Smooth muscle cell (in vitro differentiated cells): ENCODE data around the gene CHN2. TPM values are rescaled to one million over a fixed set of nuclear protein-coding genes. Genes with fewer than 3 reads are reported as not detected.

Experiments used
- DNase-seq: peaks from one replicate; lab custom pipeline; 2025; ENCODE audit not compliant: unreplicated experiment; lab: John Stamatoyannopoulos, UW
- H2AFZ ChIP-seq: fragments of 200-600 bp; sonication (generic); 2 replicates; pipeline ENCODE4 v1.6.0; 2016; ENCODE audit warnings: antibody characterized with exemption, low read depth, mild to moderate bottlenecking
- H3F3A ChIP-seq: fragments of 200-600 bp; sonication (generic); 2 replicates; pipeline ENCODE4 v1.6.0; 2017; ENCODE audit warnings: antibody characterized with exemption, low read depth
- H3K27ac ChIP-seq: fragments of 200-600 bp; sonication (generic); 2 replicates; pipeline ENCODE4 v1.5.1; 2016; ENCODE audit warnings: low read depth, mild to moderate bottlenecking
- H3K27me3 ChIP-seq: fragments of 200-600 bp; sonication (generic); 2 replicates; pipeline ENCODE4 v1.6.1; 2016; ENCODE audit warnings: low read depth, mild to moderate bottlenecking
- H3K36me3 ChIP-seq: fragments of 200-600 bp; sonication (generic); 2 replicates; pipeline ENCODE4 v1.5.1; 2016; ENCODE audit warnings: low read depth
- H3K4me1 ChIP-seq: fragments of 200-600 bp; sonication (generic); 2 replicates; pipeline ENCODE4 v1.5.1; 2016; ENCODE audit warnings: low read depth
- H3K4me2 ChIP-seq: fragments of 200-600 bp; sonication (generic); 2 replicates; pipeline ENCODE4 v1.6.0; 2016; ENCODE audit warnings: mild to moderate bottlenecking
- H3K4me3 ChIP-seq: fragments of 200-600 bp; sonication (generic); 2 replicates; pipeline ENCODE4 v1.5.1; 2016; ENCODE audit warnings: mild to moderate bottlenecking
- H3K79me2 ChIP-seq: fragments of 200-600 bp; sonication (generic); 2 replicates; pipeline ENCODE4 v1.6.0; 2016; ENCODE audit warnings: low read depth, mild to moderate bottlenecking
- H3K9ac ChIP-seq: fragments of 200-600 bp; sonication (generic); 2 replicates; pipeline ENCODE4 v1.6.0; 2016; ENCODE audit warnings: low read depth
- H3K9me3 ChIP-seq: fragments of 200-600 bp; sonication (generic); replicated peaks from 2 replicates; pipeline ENCODE4 v1.5.1; 2016; ENCODE audit warnings: low read depth
- H4K20me1 ChIP-seq: fragments of 200-600 bp; sonication (generic); 2 replicates; pipeline ENCODE4 v1.6.0; 2016; ENCODE audit warnings: low read depth
- WGBS: methylation state at CpG from one replicate; pipeline ENCODE4 v1.1.7; 2016; ENCODE audit warnings: low lambda C conversion rate; 5-methylcytosine and 5-hydroxymethylcytosine counted together
- polyA plus RNA-seq: library from polyadenylated mRNA; unstranded; fragments of >200 nt; fragmentation: Nextera tagmentation; extraction: Ambion mirVana; gene quantifications from 2 replicates; pipeline ENCODE4 v1.2.1, GENCODE V29; 2016
- total RNA-seq: library from RNA; depleted of rRNA; stranded (reverse); fragments of >200 nt; gene quantifications from 2 replicates; pipeline ENCODE4 v1.2.3, GENCODE V29; 2014
- TF ChIP-seq, protein P1 (sequence below): fragments of 200-600 bp; sonication (generic); IDR thresholded peaks from 2 replicates; pipeline ENCODE4 v1.5.1; 2017; ENCODE audit warnings: borderline replicate concordance, mild to moderate bottlenecking, antibody characterized with exemption; ENCODE audit not compliant: insufficient read depth, poor library complexity, severe bottlenecking

Gene CHN2
- total and polyA plus RNA-seq, 2 experiments from 2014 or later = 7.4 to 20.7 TPM

DNA sequence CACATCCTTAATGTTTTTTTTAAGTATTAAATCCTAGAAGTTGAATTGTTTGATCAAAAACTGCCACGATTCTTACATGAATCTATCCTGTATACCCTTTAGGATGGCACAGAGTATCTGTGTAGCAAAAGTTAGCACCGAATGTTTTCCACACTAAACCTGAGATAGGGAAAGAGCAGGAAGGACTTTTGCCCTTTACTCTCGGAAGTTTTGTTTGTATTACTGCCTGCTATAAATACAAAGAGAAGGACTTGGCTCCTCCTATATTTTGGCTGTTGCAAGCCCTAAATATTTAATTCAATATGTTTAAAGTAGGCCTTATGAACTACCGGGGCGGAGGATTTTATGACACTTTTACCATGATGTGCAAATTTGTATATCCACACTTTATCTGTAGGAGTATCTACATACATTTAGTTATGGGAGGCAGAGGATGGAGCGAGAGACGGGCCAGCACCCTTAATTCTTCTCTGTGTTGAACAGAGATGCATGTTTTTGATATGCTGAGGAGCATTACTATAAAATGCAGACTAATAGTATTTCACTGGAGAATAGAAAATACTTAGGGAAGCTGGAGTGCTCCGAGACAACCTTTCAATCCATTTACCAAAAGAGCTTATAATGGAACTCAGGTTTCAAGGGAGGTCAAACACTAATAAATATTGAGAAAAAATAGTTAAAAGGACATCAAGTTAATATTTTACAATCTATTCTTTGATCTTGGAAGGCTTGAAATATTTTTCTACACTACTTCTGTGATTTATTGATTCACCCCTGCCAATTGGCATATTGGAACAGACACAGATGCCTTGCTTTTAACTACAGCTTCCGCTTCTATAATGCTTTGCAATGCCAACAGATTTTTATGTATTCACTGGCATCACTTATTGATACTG, 97.4 kb downstream of the CHN2 start:
- no peak overlapping the region for H2AFZ ChIP-seq
- no peaks in the 10 kb centered on the region for H4K20me1 ChIP-seq
- peaks cover 21% of the 10 kb centered on the region for H3K4me1 ChIP-seq
- H3K27ac ChIP-seq = no peak overlapping the region
- 93% methylated on average over 9 of the region's 9 CpGs for WGBS
- no peaks in the 10 kb centered on the region for H3F3A ChIP-seq
- no peaks in the 10 kb centered on the region for H3K79me2 ChIP-seq
- H3K27me3 ChIP-seq = no peaks in the 10 kb centered on the region
- H3K36me3 ChIP-seq = no peaks in the 10 kb centered on the region
- no peak overlapping the region for H3K4me2 ChIP-seq
- H3K9ac ChIP-seq = no peak overlapping the region
- no peaks in the 10 kb centered on the region for H3K9me3 ChIP-seq
- DNase-seq = no peak
- TF ChIP-seq, protein P1, sequence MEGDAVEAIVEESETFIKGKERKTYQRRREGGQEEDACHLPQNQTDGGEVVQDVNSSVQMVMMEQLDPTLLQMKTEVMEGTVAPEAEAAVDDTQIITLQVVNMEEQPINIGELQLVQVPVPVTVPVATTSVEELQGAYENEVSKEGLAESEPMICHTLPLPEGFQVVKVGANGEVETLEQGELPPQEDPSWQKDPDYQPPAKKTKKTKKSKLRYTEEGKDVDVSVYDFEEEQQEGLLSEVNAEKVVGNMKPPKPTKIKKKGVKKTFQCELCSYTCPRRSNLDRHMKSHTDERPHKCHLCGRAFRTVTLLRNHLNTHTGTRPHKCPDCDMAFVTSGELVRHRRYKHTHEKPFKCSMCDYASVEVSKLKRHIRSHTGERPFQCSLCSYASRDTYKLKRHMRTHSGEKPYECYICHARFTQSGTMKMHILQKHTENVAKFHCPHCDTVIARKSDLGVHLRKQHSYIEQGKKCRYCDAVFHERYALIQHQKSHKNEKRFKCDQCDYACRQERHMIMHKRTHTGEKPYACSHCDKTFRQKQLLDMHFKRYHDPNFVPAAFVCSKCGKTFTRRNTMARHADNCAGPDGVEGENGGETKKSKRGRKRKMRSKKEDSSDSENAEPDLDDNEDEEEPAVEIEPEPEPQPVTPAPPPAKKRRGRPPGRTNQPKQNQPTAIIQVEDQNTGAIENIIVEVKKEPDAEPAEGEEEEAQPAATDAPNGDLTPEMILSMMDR = no peak
- no peak overlapping the region for H3K4me3 ChIP-seq

DNA sequence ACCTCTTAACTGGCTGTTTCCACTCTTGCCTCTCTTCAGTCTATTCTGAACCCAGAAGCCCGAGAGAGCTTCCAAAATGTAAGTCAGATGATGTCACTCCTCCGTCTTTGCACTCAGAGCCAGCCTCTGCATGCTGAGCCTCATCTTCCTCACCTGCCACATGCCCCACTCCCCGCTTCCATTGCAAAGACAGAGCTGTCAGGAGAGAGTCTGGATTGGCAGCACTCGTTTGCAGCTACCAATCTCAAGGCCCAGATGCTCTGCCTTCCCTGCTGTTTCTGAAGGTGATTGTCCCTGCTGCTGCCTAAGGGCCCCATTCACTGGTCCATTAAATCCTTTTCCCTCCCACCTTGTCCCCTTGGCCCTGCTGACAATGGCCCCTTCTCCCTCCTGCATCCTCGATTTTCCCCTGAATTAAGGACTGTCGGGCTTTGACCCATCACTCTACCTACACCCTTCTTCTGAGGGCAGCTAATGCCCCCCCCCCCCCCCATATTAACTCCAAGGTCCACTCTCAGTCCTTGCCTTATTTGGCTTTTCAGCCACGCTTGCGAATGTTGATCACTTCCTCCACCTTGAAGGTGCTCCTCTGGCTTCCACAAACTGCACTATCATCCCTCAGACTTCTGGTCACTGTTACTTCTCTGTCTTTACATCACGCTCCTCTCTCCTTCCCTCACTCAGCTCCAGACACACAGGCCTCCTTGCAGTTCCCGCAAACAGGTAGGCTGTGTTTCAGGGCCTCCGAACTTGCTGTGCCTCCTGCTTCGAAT, 98.5 kb downstream of the CHN2 start:
- Histone ChIP-seq H3K9ac (no peak overlapping the region), H3K27ac (no peak overlapping the region), H4K20me1 (no peaks in the 10 kb centered on the region), H3K36me3 (no peaks in the 10 kb centered on the region), H3K9me3 (no peaks in the 10 kb centered on the region), H3K79me2 (no peaks in the 10 kb centered on the region), H2AFZ (no peak overlapping the region), H3K27me3 (no peaks in the 10 kb centered on the region), H3K4me1 (peaks cover 16% of the 10 kb centered on the region), H3K4me2 (no peak overlapping the region), H3K4me3 (no peak overlapping the region), H3F3A (no peaks in the 10 kb centered on the region)
- DNase-seq = no peak
- TF ChIP-seq, protein P1 = no peak
- 94% methylated on average over 12 of the region's 12 CpGs for WGBS

DNA sequence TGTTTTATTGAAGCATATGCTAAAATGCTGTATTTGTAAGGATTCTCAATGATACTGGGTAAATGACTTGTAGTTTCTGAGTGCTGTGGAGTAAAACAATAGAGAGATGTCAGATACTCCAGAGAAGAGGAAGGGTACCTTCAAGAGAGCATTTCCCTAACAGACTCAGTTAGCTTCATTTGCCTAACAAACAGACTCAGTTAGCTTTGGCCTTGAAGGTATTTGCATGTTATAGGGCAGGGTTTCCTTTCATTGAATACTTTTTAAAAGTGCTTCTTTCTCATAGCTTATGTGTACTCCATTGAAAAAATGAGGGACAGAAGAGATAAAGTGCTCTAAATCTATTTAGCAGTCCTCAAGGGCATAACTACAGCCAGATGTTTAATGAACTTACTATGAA, 101.8 kb downstream of the CHN2 start:
- TF ChIP-seq, protein P1 = no peak
- Histone ChIP-seq H3F3A (no peaks in the 10 kb centered on the region), H3K4me3 (no peak overlapping the region), H3K27me3 (no peaks in the 10 kb centered on the region), H3K27ac (no peak overlapping the region), H3K79me2 (no peaks in the 10 kb centered on the region), H3K9ac (no peak overlapping the region), H3K4me2 (no peak overlapping the region), H4K20me1 (no peaks in the 10 kb centered on the region), H3K36me3 (no peaks in the 10 kb centered on the region), H3K9me3 (no peaks in the 10 kb centered on the region), H3K4me1 (peaks cover 8% of the 10 kb centered on the region), H2AFZ (no peak overlapping the region)
- no peak for DNase-seq
